ENCODE data around the gene EMILIN2.
"Not testable (repeated sequence)": the region's sequence is repeated elsewhere in the genome, so short reads cannot be mapped to it uniquely, and the experiment has no call there.

Gene EMILIN2

DNA sequence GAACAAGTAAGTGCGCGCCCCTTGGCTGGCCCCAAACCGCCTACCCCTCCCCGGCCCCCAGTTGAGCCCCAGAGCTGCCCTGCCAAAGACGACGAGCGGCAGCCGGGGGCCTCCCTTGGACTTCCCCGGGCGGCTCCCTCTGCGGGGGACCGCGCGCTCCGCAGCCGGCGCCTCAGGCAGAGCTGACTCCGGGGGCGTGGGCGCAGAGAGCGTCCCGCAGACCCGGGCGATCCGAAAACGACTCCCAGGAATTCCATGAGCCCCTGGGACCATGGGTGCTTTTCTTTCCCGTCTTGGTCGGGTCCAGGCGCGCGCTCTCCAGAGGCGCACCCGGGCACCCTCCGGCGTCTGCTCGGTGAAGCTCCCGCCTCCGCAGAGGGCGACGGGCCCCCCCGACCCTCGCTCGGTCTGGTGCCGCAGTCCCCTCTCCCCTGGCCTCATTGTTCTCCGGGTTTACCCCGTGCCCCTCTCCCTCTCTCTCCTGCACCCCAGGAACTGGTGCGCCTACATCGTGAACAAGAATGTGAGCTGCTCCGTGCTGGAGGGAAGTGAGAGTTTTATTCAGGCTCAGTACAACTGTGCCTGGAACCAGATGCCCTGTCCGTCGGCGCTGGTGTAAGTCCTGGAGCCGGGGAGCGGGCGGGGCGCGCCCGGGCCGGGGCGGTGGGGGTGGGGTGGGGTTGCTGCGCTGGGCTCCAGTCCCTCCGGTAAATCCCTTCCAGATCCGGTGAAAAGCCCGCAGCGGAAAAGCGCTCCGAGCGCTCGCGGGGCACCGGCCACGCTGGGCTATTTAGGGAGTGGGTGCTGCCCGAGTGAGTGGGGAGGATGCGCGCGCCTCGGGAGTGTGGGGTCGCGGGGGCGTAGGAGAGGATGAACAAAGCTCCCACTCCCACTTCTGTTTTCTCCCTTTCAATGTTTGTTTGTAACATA is 776 bp downstream of the EMILIN2 start:
- DNase-seq = peak; percentile 67

DNA sequence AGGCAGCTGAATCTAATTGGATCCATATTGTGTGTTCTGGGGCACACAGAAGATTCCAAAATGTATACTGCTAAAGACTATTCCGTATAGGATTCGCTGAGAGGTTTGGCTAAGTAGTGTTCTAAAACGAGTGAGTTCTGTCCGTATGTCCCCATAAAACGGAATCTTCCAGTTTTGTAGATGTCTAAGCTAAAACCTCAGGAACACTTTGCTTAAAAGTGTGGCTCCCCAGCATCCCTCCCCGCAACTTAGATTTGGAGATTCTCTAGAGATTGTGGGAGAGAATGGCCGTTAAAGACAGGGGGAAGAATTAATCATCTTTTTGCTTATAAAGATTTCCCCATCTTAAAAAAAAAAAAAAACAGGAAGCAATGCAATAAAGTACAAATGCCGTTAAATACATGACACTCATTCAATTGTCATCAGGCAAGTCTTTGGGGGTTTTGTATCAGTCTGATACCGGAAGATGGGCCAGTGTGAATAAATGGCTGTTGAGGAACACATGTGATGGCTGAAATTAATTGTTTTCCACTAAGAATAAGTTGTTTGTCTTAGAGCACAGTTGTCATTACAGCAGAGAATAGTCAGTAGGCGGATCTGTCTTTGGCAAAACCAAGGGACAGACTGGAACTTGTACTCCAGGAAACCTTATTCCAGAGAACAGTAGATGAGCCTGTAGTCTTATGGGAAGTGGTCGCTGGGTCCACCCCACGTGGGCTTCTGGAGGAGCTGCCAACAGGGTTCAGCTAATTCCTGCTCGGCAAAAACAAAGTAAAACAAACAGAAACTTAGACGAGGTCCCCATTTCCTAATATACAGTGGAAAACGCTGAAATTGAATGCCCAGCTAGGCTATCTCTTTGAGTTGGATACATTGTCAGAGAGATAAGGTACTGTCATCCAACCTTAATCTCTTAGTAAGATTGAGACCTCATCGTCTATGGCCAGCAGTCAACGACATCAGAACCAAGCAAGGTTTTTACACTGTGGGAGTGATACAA is 1.7 kb downstream of the EMILIN2 start:
- DNase-seq = no peak

DNA sequence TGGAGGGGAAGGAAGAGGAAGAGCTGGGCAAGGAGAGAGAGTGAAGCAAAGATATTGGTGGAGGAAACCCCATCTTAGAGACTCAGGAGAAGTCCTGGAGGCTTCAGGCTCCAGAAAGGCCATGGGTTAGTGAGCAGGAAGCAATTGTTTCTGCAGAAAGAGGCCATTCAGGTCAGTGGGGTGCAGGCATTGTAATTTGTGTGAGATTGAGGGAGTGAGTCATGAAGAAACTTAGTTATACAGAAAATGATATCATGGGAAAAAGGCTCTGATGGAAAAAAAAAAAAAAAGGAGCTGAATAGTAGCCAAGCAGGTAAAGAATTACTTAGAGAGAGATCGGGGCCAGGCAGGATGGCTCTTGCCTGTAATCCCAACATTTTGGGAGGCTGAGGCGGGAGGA is 4.0 kb downstream of the EMILIN2 start:
- DNase-seq = no peak

DNA sequence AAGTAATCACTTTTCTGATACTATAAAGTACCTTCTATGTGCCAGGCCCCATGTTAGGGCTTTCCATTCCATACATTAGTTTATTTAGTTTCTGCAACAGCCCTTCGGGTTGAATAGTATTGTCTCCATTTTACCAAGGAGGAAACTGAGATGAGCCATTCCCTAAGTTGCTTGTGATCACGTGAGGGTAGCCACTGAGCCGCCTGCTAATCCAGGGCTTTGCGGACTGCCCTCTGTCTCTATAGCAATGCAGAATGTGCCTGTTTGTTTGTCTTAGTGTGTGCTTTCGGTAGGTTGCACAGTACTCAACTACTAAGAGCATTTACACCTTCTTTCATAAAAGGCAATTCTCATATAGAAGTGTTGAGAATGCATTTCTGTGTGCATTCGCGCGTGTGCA is 5.0 kb downstream of the EMILIN2 start:
- DNase-seq = no peak

DNA sequence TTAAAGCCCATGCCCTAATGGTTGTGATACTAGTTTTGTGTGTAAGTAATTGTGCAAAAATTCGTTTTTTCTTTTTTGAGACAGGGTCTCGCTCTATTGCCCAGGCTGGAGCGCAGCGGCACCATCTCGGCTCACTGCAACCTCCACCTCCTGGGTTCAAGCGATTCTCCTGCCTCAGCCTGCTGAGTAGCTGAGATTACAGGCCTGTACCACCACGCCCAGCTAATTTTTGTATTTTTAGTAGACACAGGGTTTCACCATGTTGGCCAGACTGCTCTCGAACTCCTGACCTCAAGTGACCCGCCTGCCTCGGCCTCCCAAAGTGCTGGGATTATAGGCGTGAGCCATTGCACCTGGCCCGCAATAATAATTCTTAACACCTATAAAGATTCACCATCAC is 5.7 kb downstream of the EMILIN2 start:
- not testable (repeated sequence) for DNase-seq

DNA sequence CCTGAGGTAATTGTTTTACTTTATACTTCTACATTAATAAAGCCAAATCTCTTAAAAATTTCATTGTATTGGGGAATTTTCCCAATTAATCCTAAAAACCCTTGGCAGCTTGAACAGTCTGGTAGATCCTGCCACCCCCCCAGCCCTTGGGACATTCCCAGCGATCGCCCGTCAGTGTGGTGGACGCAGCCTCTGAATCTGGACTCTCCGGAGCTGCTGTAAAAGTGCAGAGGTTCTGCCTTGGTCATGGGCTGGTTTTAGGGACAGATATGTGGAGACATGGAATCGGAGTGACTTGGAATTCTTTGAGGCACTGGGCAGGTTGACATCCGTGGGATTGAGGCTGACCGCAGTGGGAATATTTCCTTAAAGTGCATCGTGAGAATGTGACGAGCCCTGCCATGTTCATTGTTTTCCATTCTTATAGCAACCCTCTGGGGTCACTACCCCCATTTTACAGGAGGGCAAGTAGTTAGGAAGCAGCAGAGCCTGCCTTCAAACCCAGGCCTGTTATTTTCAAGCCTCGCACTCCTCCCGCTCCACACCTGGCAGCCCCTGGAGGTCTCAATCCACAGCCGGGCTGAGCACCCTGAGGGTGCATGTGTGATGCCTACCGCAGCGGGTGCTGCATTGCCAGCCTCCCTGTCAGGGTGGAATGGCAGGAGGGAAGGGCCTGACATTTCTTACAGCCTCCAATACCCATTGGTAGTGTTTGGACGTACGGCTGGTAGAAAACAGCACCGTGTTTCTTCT is 6.5 kb downstream of the EMILIN2 start:
- DNase-seq = no peak

DNA sequence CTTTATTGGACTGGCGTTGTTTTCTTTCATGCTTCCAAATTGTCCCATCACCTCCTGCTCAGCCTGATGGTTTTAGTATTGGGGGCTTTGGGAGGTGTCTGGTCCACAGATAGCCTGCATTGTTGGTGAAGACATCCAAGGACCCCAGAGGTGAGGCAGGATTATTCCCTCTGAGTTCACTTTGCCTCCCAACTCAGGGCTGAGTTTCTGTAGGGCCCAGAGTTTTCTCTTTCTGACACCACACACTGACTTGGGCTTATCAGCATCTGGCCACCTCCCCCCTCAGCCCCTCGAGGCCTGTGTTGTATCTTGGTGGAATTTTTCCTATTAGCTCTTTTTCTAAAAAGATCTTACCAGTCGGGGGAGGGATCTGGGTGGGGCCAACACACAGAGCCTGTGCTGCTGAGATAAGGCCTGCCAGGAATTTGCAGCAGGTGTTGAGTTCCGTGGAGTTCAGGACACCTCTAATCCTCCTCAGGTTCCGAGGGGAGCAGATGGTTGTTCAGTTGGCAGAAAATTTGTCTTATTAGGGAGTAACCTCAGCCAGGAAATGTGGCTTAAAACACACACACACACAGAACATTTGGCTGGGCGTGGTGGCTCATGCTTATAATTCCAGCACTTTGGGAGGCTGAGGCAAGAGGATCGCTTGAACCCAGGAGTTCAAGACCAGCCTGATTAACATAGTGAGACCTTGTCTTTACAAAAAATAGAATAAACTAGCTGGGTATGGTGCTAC is 7.3 kb downstream of the EMILIN2 start:
- DNase-seq = no peak

DNA sequence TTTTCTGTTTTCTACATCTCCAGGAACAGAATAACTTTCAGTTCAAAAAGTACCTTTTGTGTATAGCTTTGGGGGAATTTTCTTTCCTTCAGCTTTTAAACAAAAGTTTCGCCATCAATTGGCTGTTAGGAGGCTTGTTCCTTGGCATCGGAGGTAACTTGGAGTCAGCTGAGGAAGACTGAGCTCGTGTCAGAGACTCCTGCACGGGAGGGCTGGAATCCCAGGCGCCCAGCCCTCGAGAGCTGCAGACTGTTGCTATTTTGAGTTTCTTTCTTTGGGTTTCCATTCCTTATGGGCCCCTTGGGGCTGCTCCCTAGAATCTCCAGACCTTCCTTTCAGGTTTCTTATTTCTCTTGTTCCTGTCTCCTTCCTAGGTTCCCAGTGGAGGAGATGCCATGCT is 8.1 kb downstream of the EMILIN2 start:
- DNase-seq = no peak

DNA sequence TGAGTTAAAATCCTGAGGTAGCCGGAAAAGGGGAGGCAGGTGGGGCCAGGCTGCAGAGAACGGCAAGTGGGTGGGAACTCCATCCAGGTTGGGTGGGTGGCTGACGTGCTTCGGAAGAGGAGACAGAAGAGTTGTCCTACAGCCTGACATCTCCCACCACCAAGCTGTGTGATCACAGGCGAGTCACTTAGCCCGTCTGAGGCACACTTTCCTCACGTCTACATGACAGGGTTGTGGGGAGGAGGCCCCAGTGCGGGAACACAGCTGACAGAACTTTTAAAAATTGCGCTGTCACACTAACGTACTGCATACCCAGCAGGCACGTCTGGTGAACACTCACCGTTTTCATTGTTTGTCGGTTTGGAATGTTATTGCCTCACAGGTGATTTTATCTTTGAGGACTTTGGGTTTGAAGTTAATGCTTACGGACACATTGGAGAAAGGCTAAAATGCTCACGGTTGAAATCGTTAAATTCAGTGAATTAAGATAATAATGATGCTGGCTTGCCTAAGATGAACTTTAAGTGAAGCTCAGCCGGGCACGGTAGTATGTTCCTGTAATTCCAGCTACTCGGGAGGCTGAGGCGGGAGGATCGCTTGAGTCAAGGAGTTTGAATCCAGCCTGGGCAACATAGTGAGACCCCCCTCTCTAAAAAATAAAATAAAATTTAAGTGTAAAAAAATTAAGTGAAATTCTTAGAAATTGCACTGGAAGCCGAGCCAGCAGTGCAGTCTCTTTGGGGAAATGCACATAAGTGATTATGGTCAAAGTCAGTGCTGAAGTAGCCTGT is 8.9 kb downstream of the EMILIN2 start:
- DNase-seq = no peak

DNA sequence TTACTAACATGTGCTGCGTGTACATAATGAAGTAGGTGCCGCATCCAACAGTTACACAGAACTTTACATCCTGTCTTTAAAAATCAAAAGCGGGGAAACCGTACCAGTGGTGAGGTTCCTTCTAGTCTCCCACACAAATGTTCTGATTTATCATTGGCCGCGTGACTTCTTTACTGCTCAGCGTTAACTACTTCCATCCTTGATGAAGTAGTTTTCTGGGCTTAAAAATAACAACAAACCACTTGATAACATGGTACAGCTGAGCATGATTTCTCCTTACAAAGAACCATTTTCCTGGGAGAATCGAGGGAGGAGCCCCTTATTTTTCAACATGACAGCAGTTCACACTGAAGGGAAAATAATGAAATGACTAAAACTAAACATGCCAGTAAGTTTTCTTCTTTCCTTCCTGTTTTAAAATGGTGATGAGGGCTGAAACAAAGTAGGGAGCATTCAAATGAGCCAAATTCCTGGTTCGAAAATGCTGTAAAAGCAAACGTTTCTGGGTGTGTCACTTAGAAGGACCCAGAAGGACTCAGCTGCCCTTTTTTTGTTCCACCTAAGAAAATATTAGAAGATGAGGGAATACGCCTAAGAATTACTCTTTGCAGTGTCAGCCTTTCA is 9.9 kb downstream of the EMILIN2 start:
- no peak for DNase-seq

DNA sequence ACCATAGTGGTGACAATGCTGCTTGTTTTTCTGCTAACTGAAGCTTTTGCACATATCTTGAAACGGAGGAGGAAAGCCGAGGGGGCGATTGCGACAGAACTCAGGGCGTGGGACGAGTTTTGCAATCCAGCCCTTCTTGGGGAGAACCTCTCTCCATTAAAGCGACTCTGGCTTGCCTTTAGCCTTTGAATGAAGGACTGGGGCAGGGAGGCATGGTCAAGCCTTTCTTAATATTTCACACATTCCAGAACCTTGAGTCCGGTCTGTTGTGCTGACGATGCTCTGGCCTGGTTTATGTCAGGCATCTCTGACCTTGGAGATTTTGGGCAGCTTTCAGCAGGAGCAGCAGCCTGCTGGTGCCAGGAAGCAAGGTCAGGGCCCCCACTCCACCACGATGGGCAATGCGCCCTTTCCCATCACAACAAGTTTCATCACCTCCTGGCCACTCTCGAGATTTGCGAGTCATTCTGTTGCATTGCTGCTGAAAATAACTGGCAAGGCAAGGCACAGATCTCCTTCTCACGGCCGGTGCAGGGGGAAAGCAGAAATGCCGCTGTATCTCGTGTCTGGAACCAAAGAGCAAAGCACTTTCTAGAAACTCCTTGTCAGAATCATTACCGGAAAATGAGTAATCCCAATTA is 10.8 kb downstream of the EMILIN2 start:
- no peak for DNase-seq

DNA sequence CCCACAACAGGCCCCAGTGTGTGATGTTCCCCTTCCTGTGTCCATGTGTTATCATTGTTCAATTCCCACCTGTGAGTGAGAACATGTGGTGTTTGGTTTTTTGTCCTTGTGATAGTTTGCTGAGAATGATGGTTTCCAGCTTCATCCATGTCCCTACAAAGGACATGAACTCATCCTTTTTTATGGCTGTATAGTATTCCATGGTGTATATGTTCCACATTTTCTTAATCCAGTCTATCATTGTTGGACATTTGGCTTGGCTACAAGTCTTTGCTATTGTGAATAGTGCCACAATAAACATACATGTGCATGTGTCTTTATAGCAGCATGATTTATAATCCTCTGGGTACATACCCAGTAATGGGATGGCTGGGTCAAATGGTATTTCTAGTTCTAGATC is 13.6 kb downstream of the EMILIN2 start:
- not testable (repeated sequence) for DNase-seq

DNA sequence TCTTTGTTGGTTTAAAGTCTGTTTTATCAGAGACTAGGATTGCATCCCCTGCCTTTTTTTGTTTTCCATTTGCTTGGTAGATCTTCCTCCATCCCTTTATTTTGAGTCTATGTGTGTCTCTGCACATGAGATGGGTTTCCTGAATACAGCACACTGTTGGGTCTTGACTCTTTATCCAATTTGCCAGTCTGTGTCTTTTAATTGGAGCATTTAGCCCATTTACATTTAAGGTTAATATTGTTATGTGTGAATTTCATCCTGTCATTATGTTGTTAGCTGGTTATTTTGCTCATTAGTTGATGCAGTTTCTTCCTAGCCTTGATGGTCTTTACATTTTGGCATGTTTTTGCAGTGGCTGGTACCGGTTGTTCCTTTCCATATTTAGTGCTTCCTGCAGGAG is 17.2 kb downstream of the EMILIN2 start:
- DNase-seq = not testable (repeated sequence)

DNA sequence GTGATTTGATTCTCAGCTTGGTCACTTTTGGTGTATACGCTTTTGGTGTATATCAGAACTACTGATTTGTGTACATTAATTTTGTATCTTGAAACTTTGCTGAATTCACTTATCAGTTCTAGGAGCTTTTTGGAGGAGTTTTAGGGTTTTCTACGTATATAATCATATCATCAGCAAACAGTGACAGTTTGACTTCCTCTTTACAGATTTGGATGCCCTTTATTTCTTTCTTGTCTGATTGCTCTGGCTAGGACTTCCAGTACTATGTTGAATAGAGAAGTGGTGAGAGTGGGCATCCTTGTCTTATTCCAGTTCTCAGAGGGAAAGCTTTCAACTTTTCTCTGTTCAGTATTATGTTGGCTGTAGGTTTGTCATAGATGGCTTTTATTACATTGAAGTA is 19.7 kb downstream of the EMILIN2 start:
- DNase-seq = not testable (repeated sequence)

DNA sequence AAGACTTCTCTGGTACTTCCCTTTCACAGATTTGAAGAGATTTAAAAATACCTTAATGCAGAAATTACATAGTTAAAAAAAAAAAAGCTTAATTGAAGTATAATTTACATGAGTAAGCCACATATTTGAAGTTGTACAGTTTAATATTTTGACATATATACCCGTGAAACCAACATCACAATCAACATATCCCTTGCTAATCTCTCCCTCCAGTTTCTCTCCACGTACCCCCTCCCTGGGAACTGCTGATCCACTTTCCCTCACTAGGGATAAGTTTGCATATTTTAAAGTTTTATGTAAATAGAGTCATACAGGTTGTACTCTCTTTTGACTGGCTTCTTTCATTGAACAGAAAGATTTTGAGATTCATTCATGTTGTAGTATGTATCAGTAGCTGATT is 22.4 kb downstream of the EMILIN2 start:
- DNase-seq = no peak

DNA sequence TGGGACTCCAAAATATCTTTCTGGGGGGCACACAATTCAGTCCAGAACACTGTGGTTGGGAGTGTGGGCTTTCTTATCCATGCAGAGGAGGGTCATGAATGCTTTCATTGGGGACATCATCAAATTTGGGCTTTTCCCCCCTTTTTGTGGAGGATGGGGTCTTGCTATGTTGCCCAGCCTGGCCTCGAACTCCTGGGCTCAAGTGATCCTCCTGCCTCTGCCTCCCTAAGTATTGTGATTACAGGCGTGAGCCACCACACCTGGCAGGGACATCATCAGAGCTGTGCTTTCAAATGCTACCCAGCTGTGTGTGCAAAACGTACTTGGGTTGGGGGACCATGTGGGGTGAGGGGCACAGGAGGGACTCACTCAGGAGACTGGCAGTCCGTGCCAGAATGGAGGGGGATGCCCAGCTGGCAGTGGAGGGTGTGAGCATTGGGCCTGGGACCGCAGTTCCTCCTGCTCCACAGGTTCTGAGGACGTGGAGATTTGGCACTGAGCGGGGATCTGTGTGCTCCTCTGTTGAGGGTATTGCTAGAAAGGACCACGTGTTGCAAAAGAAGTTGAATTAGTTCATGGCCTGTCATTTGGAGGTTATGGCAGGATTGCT is 24.4 kb downstream of the EMILIN2 start:
- DNase-seq = no peak

DNA sequence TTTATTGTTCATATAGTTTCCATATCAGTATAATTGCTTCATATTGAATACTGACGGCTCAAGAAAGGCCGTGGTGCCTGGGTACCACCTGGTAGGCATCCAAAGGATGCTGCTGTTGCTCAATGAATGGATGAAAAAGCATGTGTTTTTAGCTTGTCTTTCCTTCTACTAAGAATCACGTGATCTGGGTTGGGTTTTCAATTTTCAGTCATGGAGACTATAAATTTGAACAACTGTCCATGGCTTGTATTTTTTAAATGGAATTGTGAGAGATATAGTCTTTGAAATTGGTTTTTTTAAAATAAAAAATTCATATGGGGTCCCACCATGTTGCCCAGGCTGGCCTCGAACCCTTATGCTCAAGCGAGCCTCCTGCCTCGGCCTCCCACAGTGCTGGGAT is 25.3 kb downstream of the EMILIN2 start:
- DNase-seq = no peak

DNA sequence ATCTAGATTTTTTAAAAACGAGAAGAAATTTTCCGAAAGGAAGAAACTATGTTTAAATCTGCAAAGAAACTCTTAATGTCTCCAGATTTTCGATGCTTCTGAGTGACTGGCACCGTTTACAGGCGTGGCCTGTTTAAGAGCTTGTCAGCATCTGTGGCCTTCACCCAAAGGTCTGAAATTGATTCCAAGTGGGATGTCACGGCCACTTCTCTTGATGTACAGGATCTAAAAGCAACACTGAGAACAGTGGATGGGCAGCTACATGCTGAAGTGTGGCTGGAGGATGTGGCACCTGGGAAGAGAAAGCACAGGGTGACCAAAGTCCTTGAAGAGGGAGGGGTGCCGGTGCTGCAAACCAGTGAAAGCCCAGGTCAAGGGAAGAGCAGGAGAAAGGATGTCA is 28.0 kb downstream of the EMILIN2 start:
- no peak for DNase-seq

DNA sequence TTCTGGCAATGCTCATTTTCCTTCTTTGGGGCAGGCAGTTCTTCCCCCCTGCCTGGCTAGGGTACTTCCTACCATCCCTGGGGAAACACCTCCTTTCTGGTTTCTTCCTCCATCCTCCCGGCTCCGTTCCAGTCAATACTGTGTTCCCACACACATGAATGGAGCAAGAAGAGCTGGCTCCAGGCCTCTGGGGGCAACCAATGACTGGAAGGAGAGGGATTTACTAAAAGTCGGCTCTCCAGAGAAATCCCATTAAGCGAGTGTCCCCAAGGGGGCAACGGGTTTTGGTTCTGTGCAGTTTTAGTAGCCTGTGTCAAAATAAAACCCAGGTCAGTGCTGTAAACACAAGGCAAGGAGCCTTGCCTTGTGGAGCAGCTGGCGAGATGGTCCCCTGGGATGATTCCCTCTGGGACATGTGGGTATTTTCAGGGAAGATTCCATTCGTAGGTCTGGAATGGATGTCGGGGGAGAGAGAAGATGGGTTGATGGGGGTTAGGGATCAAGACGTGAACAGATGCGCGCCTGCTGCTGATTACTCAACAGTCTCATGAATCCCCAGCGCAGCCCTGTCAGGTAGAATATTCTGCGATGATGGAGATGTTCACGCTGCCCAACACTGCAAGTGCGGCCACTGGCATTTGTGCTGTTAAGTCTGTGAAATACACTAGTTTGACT is 32.0 kb downstream of the EMILIN2 start:
- no peak for DNase-seq
